GM12878 (cell line): ENCODE results near the gene GBX1. TPM values are rescaled to one million over a fixed set of nuclear protein-coding genes. Genes with fewer than 3 reads are reported as not detected.

Experiments used
- ATAC-seq: fragments of 200-7000 bp; cut with Tn5 transposase; 3 replicates; pipeline ENCODE4 v1.9.1; 2020; ENCODE audit warnings: mild to moderate bottlenecking, moderate library complexity
- BruUV-seq: library from RNA; stranded (reverse); fragments of 400-500 nt; replicated peaks from 2 replicates; lab custom pipeline; 2021; lab: Mats Ljungman, UMichigan
- CTCF ChIA-PET: fragments of 300-600 bp; sonication (Branson Sonifier 250); formaldehyde crosslinking; extraction: SDS; loops from one replicate; lab custom pipeline; 2021; ENCODE audit warnings: inconsistent platforms; lab: Yijun Ruan, JAX
- POLR2A ChIA-PET: fragments of 350-600 bp; formaldehyde crosslinking; extraction: SDS; loops from one replicate; lab custom pipeline; 2021; ENCODE audit warnings: inconsistent platforms; lab: Charles Lee
- RAD21 ChIA-PET: fragments of 300-600 bp; sonication (Branson Sonifier 250); formaldehyde crosslinking; loops from one replicate; lab custom pipeline; 2023; ENCODE audit warnings: antibody characterized with exemption; ENCODE audit not compliant: unreplicated experiment; lab: Charles Lee
- SMC1A ChIA-PET: fragments of 300-600 bp; sonication (Branson Sonifier 250); formaldehyde crosslinking; loops from one replicate; lab custom pipeline; 2023; ENCODE audit not compliant: unreplicated experiment, uncharacterized antibody; lab: Charles Lee
- DNase-seq: peaks from one replicate; pipeline ENCODE4 v3.0.0-alpha.2; 2011; ENCODE audit warnings: low read depth, low spot score
- FAIRE-seq: peaks from 3 replicates; lab custom pipeline; 2011; peaks lifted over from hg19 to GRCh38; lab: Jason Lieb, UNC
- H2AFZ ChIP-seq: 2 replicates; pipeline ENCODE4 v1.6.0; 2011; ENCODE audit warnings: low read depth, low read length, control low read depth; ENCODE audit not compliant: control insufficient read depth
- H3K27ac ChIP-seq: 2 replicates; pipeline ENCODE4 v1.5.1; 2011; ENCODE audit warnings: control low read depth; ENCODE audit not compliant: control insufficient read depth, insufficient read depth
- H3K27me3 ChIP-seq, 2 experiments: replicated peaks in 1 of 2; 2 replicates each; pipeline versions ENCODE4 v1.6.0 to v1.6.1; 2011; ENCODE audit warnings: low read length in 1 of 2; ENCODE audit not compliant: control insufficient read depth in 2 of 2, insufficient read depth in 2 of 2
- H3K36me3 ChIP-seq, 2 experiments: 2 replicates each; pipeline ENCODE4 v1.5.1; 2011; ENCODE audit warnings: low read length in 1 of 2; ENCODE audit not compliant: control insufficient read depth in 2 of 2, insufficient read depth in 2 of 2
- H3K4me1 ChIP-seq: 2 replicates; pipeline ENCODE4 v1.6.1; 2011; ENCODE audit warnings: mild to moderate bottlenecking, low read length, moderate library complexity, mixed read lengths; ENCODE audit not compliant: control insufficient read depth, insufficient read depth
- H3K4me2 ChIP-seq: 2 replicates; pipeline ENCODE4 v1.6.0; 2011; ENCODE audit warnings: control low read depth; ENCODE audit not compliant: control insufficient read depth, insufficient read depth
- H3K4me3 ChIP-seq: fragments of 200-600 bp; sonication (generic); 2 replicates; pipeline ENCODE4 v1.5.1; 2016
- H3K79me2 ChIP-seq: 2 replicates; pipeline ENCODE4 v1.6.0; 2011; ENCODE audit warnings: low read length; ENCODE audit not compliant: control insufficient read depth, insufficient read depth
- H3K9ac ChIP-seq: 2 replicates; pipeline ENCODE4 v1.8.0; 2011; ENCODE audit warnings: low read length, control low read depth, mixed read lengths; ENCODE audit not compliant: control insufficient read depth, insufficient read depth
- H3K9me3 ChIP-seq: replicated peaks from 3 replicates; pipeline ENCODE4 v1.5.1; 2011; ENCODE audit warnings: mild to moderate bottlenecking, low read length; ENCODE audit not compliant: control insufficient read depth, insufficient read depth
- H4K20me1 ChIP-seq: 2 replicates; pipeline ENCODE4 v1.6.0; 2011; ENCODE audit not compliant: control insufficient read depth, insufficient read depth
- CUX1 ChIP-seq: IDR thresholded peaks from 2 replicates; pipeline ENCODE4 v1.6.1; 2012; ENCODE audit warnings: improper control_type of control experiment, low read depth, low read length; ENCODE audit not compliant: insufficient replicate concordance
- EGR1 ChIP-seq, 2 experiments: IDR thresholded peaks; 1 replicate in 1 of 2; 2 replicates in 1 of 2; pipeline ENCODE4 v1.6.1; 2011 to 2012; ENCODE audit warnings: low read depth in 2 of 2, low read length in 2 of 2, borderline replicate concordance in 1 of 2, mild to moderate bottlenecking in 1 of 2, moderate library complexity in 1 of 2
- HDAC2 ChIP-seq: fragments of 200-600 bp; sonication (generic); IDR thresholded peaks from 2 replicates; pipeline ENCODE4 v1.6.1; 2017
- KDM1A ChIP-seq: fragments of 200-600 bp; sonication (generic); IDR thresholded peaks from 2 replicates; pipeline ENCODE4 v1.6.1; 2016; ENCODE audit warnings: borderline replicate concordance
- RBBP5 ChIP-seq: fragments of 200-600 bp; sonication (generic); conservative IDR thresholded peaks from 2 replicates; pipeline ENCODE4 v1.6.1; 2016
- SMARCA5 ChIP-seq: fragments of 450-650 bp; IDR thresholded peaks from 2 replicates; pipeline ENCODE4 v1.6.1; 2017; ENCODE audit warnings: mild to moderate bottlenecking
- ZBTB33 ChIP-seq: fragments of 450-650 bp; IDR thresholded peaks from 2 replicates; pipeline ENCODE4 v1.6.1; 2017; ENCODE audit warnings: mild to moderate bottlenecking
- ZNF592 ChIP-seq: fragments of 450-650 bp; IDR thresholded peaks from 2 replicates; pipeline ENCODE4 v1.6.1; 2017; ENCODE audit warnings: mild to moderate bottlenecking, moderate library complexity
- WGBS: methylation state at CpG from one replicate; pipeline ENCODE4 v1.1.6; 2016; ENCODE audit warnings: low lambda C conversion rate; ENCODE audit not compliant: insufficient replicate concordance, insufficient coverage; ENCODE audit errors: missing lambda C conversion rate; 5-methylcytosine and 5-hydroxymethylcytosine counted together
- in situ Hi-C: fragments of 300-500 bp; cut with MboI; formaldehyde crosslinking; loops from 9 replicates; pipeline ENCODE4 v1.14.3; 2018; ENCODE audit warnings: mixed read lengths
- intact Hi-C: fragments of 100-400 bp; cut with micrococcal nuclease; formaldehyde crosslinking; loops from one replicate; pipeline ENCODE4 v1.14.2; 2022; ENCODE audit not compliant: unreplicated experiment
- polyA plus RNA-seq, 11 experiments: library from polyadenylated mRNA; depleted of rRNA in 4 of 11; unstranded in 6 of 11; stranded (reverse) in 5 of 11; fragments of >200 nt; fragmentation: Nextera tagmentation in 4 of 11; fragmentation: Illumina TruSeq in 1 of 11; extraction: Ambion mirVana in 4 of 11; extraction: Trizol in 1 of 11; gene quantifications; 1 replicate in 1 of 11; 2 replicates in 10 of 11; pipeline versions ENCODE4 v1.2.1 to v1.2.3, GENCODE V29; 2011 to 2016; ENCODE audit warnings: inconsistent platforms in 2 of 11, missing spikeins in 2 of 11, low read depth in 1 of 11
- total RNA-seq, 4 experiments: library from RNA; depleted of rRNA in 3 of 4; stranded (reverse); fragments of >200 nt in 3 of 4; fragmentation: Illumina TruSeq in 1 of 4; extraction: Trizol in 1 of 4; gene quantifications; 2 replicates each; pipeline versions ENCODE4 v1.2.1 to v1.2.3, GENCODE V29; 2013 to 2021

GBX1 gene
- total and polyA plus RNA-seq, 10 of the 15 experiments (the other 5 are each of a cell fraction or from before 2014, with no cell fraction given) = not detected

- TF ChIP-seq ZBTB33 = no peak
Measured at GRCh38 chr7:151124899-151125399, 42.5 kb downstream of the GBX1 start (continued).

GRCh38 chr7:151124481-151124880 is 43.0 kb downstream of the GBX1 start:
- Histone ChIP-seq H3K4me3 (no peak overlapping the region), H2AFZ (no peak overlapping the region), H3K27me3 (no peaks in the 10 kb centered on the region), H3K4me2 (no peak overlapping the region), H3K9ac (no peak overlapping the region), H3K36me3 (peaks cover 9 to 19% of the 10 kb centered on the region in 2 experiments; a peak in 3 of 4 replicates), H4K20me1 (no peaks in the 10 kb centered on the region), H3K4me1 (no peaks in the 10 kb centered on the region), H3K9me3 (no peaks in the 10 kb centered on the region), H3K79me2 (no peaks in the 10 kb centered on the region), H3K27ac (no peak overlapping the region)
- ChIA-PET CTCF (interaction anchor here (0.7 to 3.5 kb wide), 29 partner anchors 8 to 227 kb away, joined by 3 to 41 read pairs (median 5); partner anchors contain the start of genes ABCB8, ABCF2, NOS3 and SLC4A2), POLR2A (no interaction called here), RAD21 (interaction anchor here (1.0 to 1.4 kb wide), 3 partner anchors 26 to 226 kb away, joined by 3 to 16 read pairs (median 3); no protein-coding TSS in a partner anchor), SMC1A (interaction anchor here (1.0 kb wide), 2 partner anchors 116 to 119 kb away, joined by 3 to 10 read pairs; no protein-coding TSS in a partner anchor)
- WGBS = 64% methylated on average over 7 of the region's 7 CpGs
- intact Hi-C loops = loop anchor here (1.0 kb wide), 3 partner anchors 48 to 179 kb away; no protein-coding TSS in a partner anchor
- BruUV-seq = no TSS peak
- in situ Hi-C loops = no loop called here
- no peak for DNase-seq
- no peak for FAIRE-seq
- no peak for TF ChIP-seq CUX1
- TF ChIP-seq HDAC2 = no peak
- TF ChIP-seq KDM1A = no peak
- TF ChIP-seq EGR1 (IDR thresholded peaks at IDR 0.05; ENCODE audit: borderline replicate concordance in 1 of 2, low read depth in 2 of 2, low read length in 2 of 2) = no peak
- no peak for TF ChIP-seq RBBP5
- no peak for TF ChIP-seq SMARCA5
- no peak for TF ChIP-seq ZNF592
- ATAC-seq = no peak
